Limb (tissue), 2 donors: Measurements from ENCODE around the gene AHDC1.

ENCODE experiments used
- DNase-seq, 2 donors: peaks; one replicate each; pipeline ENCODE4 v3.0.0-alpha.2; 2016; ENCODE audit errors: extremely low spot score in 2 of 2

Gene AHDC1

DNA sequence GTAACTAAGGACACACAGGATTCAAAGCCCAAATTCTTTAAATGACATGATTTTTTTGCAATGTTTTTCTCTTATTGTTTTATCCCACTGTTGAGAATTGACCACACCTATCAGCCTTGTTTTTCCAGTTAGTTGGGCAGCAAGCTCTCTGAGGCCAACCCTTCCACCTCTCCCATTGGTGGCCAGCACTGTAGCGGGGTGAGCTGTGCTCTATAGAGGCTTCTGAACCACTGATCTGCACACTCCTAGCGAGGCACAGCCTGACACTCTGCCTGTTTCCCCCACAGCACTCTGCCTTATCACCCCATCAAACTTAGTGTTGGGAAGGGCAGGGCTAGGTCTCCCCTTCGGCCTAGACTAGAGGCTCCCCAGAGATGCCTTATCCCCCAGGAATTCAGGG, 19.5 kb downstream of the AHDC1 start:
- DNase-seq = no peak

DNA sequence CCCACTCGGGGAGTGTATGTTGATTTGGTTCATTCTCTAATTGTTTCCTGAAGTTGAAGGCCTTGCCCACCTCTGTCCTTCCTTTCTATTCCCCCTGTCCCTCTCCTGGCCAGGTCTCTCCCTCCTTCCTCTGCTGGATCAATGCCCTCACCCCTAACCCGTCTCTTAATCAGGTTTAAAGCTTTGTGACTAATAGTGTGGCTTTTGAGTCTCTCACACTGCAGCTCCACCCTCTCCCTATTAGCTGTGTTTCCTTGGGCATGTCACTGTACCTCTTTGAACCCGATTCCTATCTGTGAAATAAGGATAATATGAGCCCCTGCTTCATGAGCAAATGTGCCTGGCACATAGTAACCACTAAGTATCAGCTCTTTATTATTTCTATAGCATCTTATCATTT, 20.5 kb downstream of the AHDC1 start:
- no peak for DNase-seq

DNA sequence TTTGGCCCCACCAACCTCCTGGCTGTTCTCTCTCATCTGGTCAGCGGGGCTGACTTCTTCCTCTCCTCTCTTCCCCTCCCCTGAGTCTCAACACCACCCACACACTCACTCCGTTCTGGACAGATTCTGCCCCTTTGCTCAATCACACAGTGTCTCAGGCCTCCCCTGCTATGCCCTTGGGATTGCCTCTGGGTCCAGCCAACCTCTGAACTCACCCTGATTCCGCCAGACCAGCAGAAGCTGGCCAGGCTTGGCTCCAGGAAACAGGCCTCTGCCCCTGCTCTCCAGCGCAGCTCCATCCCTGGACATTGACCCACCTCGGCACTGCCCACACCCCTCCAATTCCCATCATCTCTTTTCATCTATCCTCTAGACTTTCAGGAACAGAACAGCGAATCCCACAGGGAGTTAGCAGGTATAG, 22.1 kb downstream of the AHDC1 start:
- DNase-seq = no peak

DNA sequence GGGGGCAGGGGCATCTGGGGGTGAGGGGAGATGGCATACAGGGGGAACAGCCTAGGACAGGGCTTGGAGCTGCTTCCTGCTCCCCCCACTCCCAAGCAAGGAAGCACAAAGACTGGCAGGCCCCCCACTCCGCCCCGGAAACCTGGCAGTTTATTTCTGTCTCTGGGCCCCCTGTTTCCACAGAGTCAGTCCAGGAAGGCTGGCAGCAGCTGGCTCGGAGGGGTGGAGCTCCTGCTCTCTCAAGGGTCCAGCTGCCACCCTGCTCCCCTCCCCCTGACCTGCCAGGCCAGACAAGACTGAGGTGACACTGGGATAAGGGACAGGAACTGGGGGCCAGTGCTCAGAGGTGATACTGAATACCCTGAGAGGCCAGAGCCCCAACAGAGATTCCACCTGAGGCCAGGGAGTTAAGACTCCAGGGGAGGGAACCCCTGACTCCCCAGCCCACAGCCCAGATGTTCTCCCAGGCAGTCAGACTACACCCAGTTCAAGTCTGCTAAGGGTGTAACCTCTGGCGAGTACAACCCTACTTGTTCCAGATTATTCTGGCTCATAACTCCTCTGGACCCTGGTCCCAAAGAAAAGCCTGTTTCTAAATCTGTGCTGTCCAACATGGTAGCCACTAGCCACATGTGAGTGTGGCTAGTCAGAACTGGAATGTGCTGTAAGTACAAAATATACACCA, 26.3 kb downstream of the AHDC1 start:
- peak; percentile 36 to 65 for DNase-seq

DNA sequence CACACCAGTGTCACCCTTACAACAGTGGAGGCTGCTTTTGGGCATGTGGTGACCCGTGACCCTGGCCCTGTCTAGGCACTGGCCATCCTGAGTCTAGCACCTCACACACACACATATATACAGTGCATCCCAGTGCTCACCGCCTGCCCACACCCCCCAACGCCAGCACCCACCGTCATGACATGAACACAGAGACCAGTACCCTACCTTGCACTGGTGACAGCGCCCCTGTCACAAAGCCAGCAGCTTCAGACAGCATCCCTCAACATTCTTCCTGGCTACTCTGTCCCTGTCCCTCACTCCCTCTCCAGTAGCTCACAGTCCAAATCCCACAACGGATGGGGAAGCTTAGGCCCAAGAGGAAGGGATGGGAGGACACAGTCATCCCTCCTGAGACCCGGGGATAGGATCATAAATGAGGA, 27.1 kb downstream of the AHDC1 start:
- no peak for DNase-seq

DNA sequence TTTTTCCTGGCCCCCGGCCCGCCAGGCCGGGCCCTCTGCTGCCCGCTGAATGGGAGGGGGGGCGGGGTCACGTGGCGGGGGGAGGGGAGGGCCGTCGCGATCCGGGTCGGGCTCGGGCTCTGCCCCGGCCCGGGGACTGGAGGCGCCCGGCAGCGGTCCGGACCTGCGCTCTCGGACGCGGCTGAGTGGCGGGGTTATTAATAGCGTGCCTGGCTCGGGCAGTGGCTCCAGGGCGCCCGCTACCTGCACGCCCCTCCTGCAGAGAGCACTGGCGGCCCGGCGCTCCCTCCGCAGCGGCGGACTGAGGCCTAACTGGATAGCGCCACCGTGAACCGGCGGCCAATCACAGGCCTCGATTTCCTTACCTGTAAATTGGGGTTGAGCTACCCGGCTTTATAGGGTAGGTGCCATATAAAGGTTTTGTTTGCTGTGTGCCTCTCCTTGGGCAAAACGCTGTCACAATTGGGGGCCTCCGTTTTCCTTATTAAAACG, 28.1 kb downstream of the AHDC1 start:
- peak in 1 of 2 donors; percentile 75 for DNase-seq

DNA sequence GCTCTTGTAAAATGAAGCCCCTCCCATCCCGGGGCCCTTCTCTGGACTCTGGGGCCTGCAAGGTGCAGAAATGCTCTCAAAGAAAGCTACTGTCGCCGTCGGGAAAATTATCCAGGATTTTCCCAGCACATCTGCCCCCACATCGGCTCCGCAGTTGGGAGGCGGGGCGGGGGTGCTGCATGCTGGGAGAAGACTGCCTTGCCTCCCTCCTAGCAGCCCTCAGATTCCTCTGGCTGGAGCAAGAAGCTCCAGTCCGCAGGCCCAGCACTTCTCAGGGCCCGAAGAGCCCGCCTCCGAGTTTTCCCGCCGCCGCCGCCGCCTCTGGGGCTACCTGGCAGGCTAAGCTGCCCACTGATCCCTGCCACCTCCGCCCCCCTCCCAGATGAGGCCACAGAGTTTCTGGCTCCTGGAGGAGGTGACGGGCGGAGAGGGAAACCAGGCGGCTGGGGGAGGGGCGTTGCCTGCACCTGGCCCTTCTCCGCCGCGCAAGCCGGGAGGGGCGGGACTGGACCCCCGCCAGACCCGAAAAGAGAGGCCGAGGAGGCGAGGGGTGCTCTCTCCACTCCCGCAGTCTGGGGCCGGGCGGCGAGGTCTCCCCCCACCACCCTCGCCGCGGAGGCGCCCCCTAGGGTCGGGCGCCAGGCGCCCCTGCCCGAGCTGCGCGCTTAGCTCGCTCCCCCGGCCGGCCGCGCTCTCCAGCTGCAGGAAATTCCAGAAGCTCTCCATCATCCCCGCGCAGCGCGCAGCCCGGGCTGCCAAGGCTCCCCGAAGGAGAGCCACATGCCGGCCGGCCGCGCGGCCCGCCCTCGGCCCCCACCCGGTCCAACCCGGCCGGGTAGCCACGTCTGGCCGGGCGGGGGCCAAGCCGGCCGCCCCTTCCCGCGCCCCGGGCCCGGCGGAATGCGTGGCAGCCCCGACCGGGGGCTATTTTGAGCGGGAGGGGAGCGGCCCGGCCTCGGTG, 28.8 kb downstream of the AHDC1 start:
- DNase-seq = peak; percentile 76 to 87

DNA sequence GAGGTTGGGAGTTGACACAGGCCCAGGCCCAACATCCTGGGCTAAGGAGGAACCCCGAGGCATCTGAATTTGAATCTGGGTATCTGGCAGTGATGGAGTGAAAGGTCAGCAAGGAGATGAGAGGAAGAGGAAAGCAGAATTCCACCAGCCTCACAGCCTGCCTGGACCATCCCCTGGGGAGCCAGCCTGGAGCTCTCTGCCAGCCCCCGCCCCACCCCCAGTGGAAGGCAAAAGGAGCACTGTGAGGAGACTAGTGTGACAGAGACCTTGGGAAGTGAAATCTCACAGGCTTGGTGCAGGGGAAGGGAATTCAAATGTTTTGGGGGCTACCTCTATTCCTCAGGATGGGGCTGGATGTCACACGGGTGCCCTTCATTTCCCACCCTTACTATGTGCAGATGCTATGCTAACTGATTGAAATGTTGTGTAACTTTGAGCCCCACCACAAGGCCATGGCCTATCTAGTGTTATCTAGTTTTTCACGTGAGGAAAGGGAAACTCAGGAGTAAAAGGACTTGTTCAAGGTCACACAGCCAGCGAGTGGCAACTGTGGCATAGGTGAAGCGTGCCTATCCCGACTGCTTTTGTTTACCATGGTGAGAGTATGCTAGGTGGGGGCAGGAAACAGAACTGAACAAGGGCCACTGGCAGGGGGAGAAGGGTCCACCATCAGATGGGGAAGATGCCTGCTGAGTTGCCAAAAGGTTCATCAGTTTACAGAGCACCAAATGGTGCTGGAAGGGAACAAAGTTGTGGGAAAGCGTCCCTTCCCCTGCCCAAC, 29.8 kb downstream of the AHDC1 start:
- DNase-seq = peak in 1 of 2 donors; percentile 34

DNA sequence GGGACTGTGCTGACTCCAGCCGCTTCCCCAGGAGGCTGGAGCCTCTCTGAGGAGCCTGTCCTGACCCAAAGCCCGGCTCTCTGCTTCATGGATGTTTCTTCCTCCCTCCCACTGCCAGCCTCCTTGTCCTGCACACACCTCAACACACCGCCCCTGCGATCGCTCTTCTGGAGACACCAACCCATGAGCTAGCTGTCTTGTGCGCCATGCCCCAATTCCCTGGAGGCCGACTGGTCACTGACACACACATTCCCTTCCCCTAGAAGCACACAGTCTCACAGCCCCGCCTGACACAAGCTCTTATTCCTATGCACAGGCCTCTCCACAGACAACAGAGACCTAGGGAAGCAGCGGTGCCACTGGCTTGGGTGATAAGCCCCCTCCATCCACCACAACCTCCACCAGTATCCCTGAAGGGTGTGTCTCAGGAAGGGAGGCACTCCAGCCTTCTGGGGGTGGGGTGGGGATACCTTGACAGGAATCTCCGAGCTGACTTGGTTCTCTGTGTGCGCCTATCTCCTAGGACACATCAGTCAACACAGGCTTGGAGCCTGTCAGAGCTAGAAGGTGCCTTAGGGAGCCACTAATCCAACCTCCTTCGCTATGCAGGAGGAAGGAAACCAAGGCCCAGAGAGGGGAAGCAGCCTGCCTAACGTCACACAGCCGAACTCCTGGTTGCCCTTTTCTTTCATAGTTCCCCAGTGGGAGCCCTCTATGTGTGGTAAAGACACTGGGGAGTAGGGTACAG, 31.1 kb downstream of the AHDC1 start:
- DNase-seq = peak in 1 of 2 donors; percentile 39

DNA sequence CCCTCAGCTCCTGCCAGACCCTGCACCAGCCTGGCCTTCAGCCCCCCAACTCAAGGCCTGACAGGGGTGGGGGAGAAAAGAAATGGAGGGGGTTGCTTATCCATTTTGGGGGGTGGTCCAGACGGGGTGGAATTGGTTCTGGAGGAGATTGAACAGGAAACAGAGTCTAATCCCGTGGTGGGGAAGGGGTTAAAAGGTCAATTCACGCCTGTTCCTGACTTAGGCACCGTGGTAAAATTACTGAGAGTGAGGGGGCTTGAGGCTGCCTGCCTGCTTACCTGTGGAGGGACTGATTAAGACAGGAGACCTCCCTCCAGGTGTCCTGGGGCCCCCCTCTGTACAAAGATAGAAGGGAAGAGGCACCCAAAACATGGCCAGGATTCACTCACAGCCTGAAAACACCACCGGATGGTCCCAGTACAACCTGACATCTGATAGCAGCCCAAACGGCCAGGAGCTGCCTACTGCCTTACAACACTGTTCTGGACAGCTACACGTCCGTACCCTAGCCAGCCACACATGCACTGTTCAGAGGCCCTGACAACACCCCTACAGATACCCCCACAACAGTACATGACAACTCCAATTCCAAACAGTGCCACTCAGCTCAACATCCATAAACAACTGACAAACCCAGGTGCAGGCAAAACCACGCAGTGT, 31.8 kb downstream of the AHDC1 start:
- DNase-seq = peak in 1 of 2 donors; percentile 42

DNA sequence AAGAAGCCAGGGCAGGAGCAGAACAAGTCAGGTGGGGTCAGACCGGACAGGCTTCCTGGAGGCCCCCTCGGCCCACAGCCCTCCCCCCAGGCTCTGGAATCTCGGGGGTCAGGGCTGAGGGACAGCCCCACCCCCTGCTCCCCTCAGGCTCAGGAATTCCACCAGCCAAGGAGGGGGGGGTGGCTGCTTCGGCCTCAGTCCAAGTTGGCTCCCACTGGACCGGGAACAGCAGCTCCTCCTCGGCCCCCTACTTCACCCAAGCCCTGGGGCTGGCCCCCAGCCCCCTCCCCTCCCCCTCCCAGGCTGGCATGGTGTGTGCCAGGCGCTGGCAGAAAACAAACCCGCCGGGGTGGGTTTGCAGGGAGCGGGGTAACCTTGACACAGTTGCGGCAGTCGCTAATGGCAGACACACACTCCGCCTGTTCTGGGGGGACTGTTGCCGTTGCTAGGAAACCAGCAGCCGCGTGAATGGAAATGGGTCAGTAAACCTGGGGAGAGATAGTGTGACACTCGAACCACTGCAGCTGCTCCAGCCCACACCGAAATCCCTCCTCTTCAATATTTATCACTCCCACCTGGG, 32.4 kb downstream of the AHDC1 start:
- peak; percentile 68 to 78 for DNase-seq

DNA sequence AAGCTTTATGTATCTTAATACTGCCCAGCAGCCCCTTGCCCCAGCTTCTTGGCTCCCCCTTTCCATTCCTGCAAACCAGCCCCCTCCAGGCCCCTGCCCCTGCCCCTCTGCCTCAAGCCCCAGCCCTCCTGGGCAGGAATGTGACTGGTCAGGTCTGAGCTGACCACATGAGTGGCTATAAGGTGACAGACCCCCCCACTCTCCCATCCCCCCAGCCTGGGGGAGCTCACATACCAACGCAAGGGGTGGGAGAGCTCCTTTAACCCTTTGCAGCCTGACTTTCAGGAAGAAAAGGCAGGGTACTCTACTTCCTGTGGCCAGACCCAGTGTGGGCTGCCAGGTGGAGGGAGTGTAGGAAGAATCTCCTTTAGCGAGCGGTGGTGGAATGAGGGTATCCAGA, 33.2 kb downstream of the AHDC1 start:
- peak in 1 of 2 donors; percentile 43 for DNase-seq

DNA sequence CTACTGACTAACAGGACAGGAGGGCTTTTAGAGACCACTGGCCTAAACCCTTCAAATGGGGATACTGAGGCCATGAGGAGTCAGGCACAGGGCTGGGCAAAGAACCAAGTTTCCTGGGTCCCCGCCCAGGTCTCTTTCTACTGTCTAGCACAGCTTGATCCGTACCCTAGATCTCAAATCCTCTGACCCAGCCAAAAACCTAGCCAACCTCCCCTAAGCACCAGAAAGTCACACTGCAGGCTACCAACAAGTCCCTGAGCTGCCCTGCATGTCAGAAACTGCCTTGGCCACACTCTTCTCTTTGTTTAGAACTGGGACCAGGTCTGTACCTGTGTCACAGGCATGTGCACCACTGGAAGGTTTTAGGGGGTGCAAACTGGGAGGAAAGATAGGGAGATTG, 33.6 kb downstream of the AHDC1 start:
- DNase-seq = no peak

DNA sequence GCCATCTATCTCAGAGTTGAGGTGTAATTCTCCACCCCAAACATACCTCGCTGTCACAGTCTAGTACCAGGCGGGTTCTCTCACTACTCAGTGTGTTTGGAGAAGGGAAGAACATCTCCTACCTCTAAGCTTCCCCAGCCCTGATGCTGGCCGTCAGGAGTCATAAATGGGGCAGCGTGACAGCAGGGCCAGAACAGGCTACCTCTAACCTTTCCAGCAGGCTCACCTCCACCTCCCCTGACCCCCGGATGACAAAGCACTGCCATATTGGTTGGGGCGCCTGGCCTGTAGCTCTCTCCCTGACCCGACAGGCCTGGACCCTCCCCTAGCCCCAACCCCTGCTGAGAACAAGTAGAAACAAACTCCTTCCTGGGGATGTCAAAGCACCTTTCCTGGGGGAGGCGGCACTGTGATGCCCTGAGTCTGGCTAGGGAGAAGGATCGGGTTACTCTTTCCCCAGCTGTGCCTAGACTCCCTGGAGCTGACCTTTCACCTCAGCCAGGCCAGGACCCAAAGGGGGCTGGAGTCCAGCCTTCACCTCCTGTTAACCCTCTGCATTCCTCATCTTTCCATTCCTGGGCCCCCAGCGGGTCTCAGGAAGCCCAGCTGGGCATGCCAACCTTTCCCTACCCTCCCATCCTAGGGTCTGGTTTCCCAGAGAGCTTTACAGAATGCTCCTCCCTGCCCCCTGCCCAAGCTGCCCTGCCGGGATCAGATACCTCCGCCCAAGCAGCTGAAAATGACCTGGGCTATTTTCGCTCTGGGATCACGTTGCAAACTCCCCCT, 34.2 kb downstream of the AHDC1 start:
- DNase-seq = peak in 1 of 2 donors; percentile 40

DNA sequence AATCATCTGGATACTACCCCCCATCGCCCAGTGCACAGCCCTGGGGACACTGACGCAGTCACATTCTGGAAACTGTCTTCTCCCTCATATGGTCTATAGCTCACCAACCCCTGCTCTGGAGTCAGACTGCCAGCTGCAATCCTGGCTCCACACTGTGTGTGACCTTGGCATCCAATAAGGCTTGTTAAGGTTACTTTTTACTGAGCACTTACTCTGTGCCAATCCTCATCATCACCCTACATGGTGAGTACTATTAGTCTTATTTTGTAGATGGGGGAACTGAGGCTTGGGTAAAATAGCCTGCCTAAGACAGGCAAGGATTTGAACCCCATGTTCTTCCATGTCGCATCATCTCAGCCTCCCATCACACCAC, 34.9 kb downstream of the AHDC1 start:
- no peak for DNase-seq

DNA sequence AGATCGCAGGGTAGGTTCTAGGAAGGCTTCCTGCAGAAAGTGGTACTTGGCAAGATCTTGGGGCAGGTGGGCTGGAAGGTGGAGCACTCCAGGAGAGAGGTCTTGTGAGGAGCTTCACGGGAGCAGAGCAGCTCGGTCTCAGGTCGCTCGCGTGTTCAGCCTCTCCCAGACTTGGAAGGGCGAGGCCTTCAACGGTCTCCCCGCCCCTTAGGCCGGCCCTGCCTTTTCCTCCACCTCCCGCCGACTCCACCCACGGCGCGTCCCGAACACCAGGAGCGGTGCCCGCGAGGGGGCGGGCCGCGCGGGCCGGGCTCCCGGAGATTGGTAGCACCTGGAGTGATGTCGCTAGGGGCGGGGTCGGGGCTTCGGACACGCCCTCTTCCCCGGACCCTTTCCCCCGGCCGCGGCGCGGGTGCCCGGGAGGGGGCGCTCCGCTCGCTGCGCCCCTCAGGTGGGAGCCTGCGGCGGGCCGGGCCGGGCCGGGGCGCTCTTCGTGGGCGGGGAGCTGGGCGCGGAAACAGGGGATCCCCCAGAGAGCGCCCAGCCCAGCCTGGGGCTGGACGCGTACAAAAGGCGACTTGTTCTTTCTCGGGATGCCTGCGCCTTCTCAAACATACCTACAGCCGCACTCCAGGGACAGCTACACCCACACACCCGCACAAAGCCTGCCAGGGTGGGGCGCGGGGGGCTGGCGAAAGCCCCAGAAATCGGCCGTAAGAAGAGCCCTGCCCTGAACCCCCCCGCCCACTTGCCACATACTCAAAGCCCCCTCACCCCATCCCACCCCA, 35.5 kb downstream of the AHDC1 start:
- DNase-seq = peak; percentile 89 to 93

DNA sequence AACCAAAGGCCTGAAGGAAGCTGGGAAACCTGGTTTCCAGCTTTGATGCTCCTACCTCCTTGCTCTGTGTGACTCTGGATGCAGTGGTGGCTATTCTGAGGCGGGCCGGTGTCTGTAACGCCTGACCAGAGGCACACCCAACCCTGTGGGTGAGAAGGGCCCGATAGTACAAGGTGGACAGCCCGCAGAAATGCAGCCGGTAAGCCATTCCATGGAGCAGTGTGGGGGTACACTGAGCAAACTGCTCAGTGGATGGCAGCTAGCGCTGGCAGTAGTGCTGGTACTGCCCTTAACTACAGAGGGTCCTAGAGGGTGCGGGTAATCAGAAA, 36.0 kb downstream of the AHDC1 start:
- DNase-seq = no peak

DNA sequence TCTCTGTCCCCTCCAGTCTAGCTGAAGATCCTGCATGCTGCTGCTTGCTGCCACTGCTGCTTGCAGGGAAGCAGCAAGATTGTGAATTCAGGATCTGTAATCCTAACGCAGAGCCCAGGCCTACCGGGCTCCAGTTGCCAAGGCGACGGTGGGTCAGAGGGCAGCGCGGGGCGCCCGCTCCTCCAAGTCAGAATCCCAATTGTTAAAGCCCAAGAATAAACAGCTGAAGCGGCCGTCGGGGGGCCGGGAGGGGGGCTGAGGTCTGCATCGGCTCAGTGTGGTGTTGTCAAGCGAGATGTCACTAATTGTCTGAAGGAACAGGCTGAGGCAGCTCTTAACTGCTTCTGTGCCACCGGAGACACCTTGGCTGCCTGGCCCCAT, 36.8 kb downstream of the AHDC1 start:
- peak in 1 of 2 donors; percentile 55 for DNase-seq
